ENCODE measurements around the gene TMEM17.

TMEM17 gene

DNA sequence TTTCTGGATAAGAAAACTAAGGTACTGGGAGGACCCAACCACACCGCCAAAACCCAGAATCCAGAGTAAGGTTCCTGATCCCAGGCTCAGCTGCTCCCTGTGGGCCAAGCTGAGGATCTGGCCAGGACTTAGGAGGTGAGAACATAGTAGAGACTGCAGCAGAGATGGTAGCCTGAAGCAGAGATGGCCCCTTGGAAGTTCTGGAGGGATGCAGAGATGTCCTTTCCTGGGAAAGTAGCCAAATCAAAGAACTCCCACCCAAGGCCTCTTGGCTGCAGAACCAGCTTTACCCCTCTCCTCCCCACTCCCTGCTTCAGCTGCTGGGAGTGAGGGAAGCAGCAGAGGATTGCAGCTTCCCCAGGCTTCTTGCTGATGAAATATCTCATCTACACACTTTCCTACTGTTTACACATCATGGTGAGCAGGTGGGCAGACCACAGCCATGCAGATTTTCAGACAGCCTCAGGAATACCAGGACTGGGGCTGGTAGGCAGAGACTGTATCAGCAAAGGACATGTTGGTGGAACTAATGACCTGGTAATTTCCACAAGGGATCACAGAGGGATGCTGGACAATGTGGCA is 32.7 kb downstream of the TMEM17 start:
- no peak for DNase-seq (ENCODE audit: low read depth, low spot score)
- H3K27me3 ChIP-seq (ENCODE audit: insufficient read depth, insufficient read length) = no peaks in the 10 kb centered on the region
- no peak overlapping the region for H3K4me3 ChIP-seq (ENCODE audit: insufficient read length, low read depth)

GRCh38 chr2:62472312-62472711 is 33.7 kb downstream of the TMEM17 start:
- DNase-seq (ENCODE audit: low read depth, low spot score) = no peak
- TF ChIP-seq YY1 (IDR thresholded peaks at IDR 0.05; ENCODE audit: insufficient read depth, insufficient read length) (no peak), ZNF274 (IDR thresholded peaks at IDR 0.05; ENCODE audit: low read depth, low read length) (no peak)
- no peaks in the 10 kb centered on the region for H3K36me3 ChIP-seq (ENCODE audit: insufficient read depth, insufficient read length, low read length)

More for the DNA sequence above, 32.7 kb downstream of the TMEM17 start:
- no peaks in the 10 kb centered on the region for H3K36me3 ChIP-seq (ENCODE audit: insufficient read depth, insufficient read length, low read length)
- H3K9me3 ChIP-seq (ENCODE audit: insufficient read depth, low read length) = no peaks in the 10 kb centered on the region
- H3K9ac ChIP-seq (ENCODE audit: insufficient read length, low read depth) = no peak overlapping the region
- TF ChIP-seq YY1 (IDR thresholded peaks at IDR 0.05; ENCODE audit: insufficient read depth, insufficient read length) = no peak
- TF ChIP-seq SUZ12 (IDR thresholded peaks at IDR 0.05; ENCODE audit: extremely low read depth, insufficient read depth, insufficient read length) = no peak
- no peak for TF ChIP-seq ZNF274 (IDR thresholded peaks at IDR 0.05; ENCODE audit: low read depth, low read length)
- H3K4me1 ChIP-seq (ENCODE audit: insufficient read depth, insufficient read length) = peaks cover 3% of the 10 kb centered on the region

DNA sequence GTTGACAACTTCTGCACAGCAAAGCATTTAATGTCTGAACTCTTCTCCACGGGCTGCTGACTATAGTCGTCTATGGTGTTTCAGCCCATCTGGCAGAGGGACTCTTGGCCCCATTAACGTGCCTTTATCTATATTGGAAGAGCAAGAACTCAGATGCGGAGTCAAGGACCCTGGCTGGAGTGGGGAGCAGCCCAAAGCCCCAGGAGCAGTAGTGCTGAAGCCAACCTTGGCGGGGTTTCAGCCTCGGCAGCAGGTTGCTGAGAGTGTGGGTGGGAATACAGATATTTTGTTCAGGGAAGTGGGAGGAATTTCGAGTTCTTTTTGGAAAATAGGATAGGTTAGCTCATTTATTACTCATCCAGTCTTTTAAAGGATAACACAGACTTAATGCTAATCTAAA is 34.2 kb downstream of the TMEM17 start:
- H3K4me3 ChIP-seq (ENCODE audit: insufficient read length, low read depth) = no peak overlapping the region
- H3K9me3 ChIP-seq (ENCODE audit: insufficient read depth, low read length) = no peaks in the 10 kb centered on the region
- TF ChIP-seq YY1 (IDR thresholded peaks at IDR 0.05; ENCODE audit: insufficient read depth, insufficient read length) = no peak
- no peak for TF ChIP-seq ZNF274 (IDR thresholded peaks at IDR 0.05; ENCODE audit: low read depth, low read length)
- no peak for TF ChIP-seq SUZ12 (IDR thresholded peaks at IDR 0.05; ENCODE audit: extremely low read depth, insufficient read depth, insufficient read length)
- H3K9ac ChIP-seq (ENCODE audit: insufficient read length, low read depth) = no peak overlapping the region
- no peaks in the 10 kb centered on the region for H3K27me3 ChIP-seq (ENCODE audit: insufficient read depth, insufficient read length)
- no peak for DNase-seq (ENCODE audit: low read depth, low spot score)
- H3K4me1 ChIP-seq (ENCODE audit: insufficient read depth, insufficient read length) = peaks cover 3% of the 10 kb centered on the region
- H3K36me3 ChIP-seq (ENCODE audit: insufficient read depth, insufficient read length, low read length) = no peaks in the 10 kb centered on the region

More at GRCh38 chr2:62472312-62472711, 33.7 kb downstream of the TMEM17 start:
- no peak overlapping the region for H3K4me3 ChIP-seq (ENCODE audit: insufficient read length, low read depth)
- no peak overlapping the region for H3K9ac ChIP-seq (ENCODE audit: insufficient read length, low read depth)
- peaks cover 3% of the 10 kb centered on the region for H3K4me1 ChIP-seq (ENCODE audit: insufficient read depth, insufficient read length)
- H3K27me3 ChIP-seq (ENCODE audit: insufficient read depth, insufficient read length) = no peaks in the 10 kb centered on the region
- H3K9me3 ChIP-seq (ENCODE audit: insufficient read depth, low read length) = no peaks in the 10 kb centered on the region

GRCh38 chr2:62471404-62471803 is 34.6 kb downstream of the TMEM17 start:
- TF ChIP-seq SUZ12 (IDR thresholded peaks at IDR 0.05; ENCODE audit: extremely low read depth, insufficient read depth, insufficient read length) (no peak), ZNF274 (IDR thresholded peaks at IDR 0.05; ENCODE audit: low read depth, low read length) (no peak), YY1 (IDR thresholded peaks at IDR 0.05; ENCODE audit: insufficient read depth, insufficient read length) (no peak)
- no peak overlapping the region for H3K4me3 ChIP-seq (ENCODE audit: insufficient read length, low read depth)

GRCh38 chr2:62469548-62469947 is 36.4 kb downstream of the TMEM17 start:
- Histone ChIP-seq H3K4me3 (ENCODE audit: insufficient read length, low read depth) (no peak overlapping the region), H3K9ac (ENCODE audit: insufficient read length, low read depth) (no peak overlapping the region), H3K27me3 (ENCODE audit: insufficient read depth, insufficient read length) (no peaks in the 10 kb centered on the region), H3K4me1 (ENCODE audit: insufficient read depth, insufficient read length) (no peaks in the 10 kb centered on the region), H3K9me3 (ENCODE audit: insufficient read depth, low read length) (no peaks in the 10 kb centered on the region), H3K36me3 (ENCODE audit: insufficient read depth, insufficient read length, low read length) (no peaks in the 10 kb centered on the region)
- no peak for DNase-seq (ENCODE audit: low read depth, low spot score)
- TF ChIP-seq ZNF274 (IDR thresholded peaks at IDR 0.05; ENCODE audit: low read depth, low read length) (no peak), YY1 (IDR thresholded peaks at IDR 0.05; ENCODE audit: insufficient read depth, insufficient read length) (no peak), SUZ12 (IDR thresholded peaks at IDR 0.05; ENCODE audit: extremely low read depth, insufficient read depth, insufficient read length) (no peak)

More at GRCh38 chr2:62471404-62471803, 34.6 kb downstream of the TMEM17 start:
- Histone ChIP-seq H3K9me3 (ENCODE audit: insufficient read depth, low read length) (no peaks in the 10 kb centered on the region), H3K27me3 (ENCODE audit: insufficient read depth, insufficient read length) (no peaks in the 10 kb centered on the region), H3K36me3 (ENCODE audit: insufficient read depth, insufficient read length, low read length) (no peaks in the 10 kb centered on the region), H3K9ac (ENCODE audit: insufficient read length, low read depth) (no peak overlapping the region), H3K4me1 (ENCODE audit: insufficient read depth, insufficient read length) (peaks cover 3% of the 10 kb centered on the region)
- no peak for DNase-seq (ENCODE audit: low read depth, low spot score)

GRCh38 chr2:62469114-62469513 is 36.9 kb downstream of the TMEM17 start:
- Histone ChIP-seq H3K9ac (ENCODE audit: insufficient read length, low read depth) (no peak overlapping the region), H3K27me3 (ENCODE audit: insufficient read depth, insufficient read length) (no peaks in the 10 kb centered on the region), H3K4me3 (ENCODE audit: insufficient read length, low read depth) (no peak overlapping the region), H3K36me3 (ENCODE audit: insufficient read depth, insufficient read length, low read length) (no peaks in the 10 kb centered on the region), H3K4me1 (ENCODE audit: insufficient read depth, insufficient read length) (peaks cover 2% of the 10 kb centered on the region), H3K9me3 (ENCODE audit: insufficient read depth, low read length) (no peaks in the 10 kb centered on the region)
- TF ChIP-seq ZNF274 (IDR thresholded peaks at IDR 0.05; ENCODE audit: low read depth, low read length) (no peak), YY1 (IDR thresholded peaks at IDR 0.05; ENCODE audit: insufficient read depth, insufficient read length) (no peak), SUZ12 (IDR thresholded peaks at IDR 0.05; ENCODE audit: extremely low read depth, insufficient read depth, insufficient read length) (no peak)
- no peak for DNase-seq (ENCODE audit: low read depth, low spot score)

- H3K9ac ChIP-seq (ENCODE audit: insufficient read length, low read depth) = no peak overlapping the region
- H3K4me3 ChIP-seq (ENCODE audit: insufficient read length, low read depth) = no peak overlapping the region
- H3K27me3 ChIP-seq (ENCODE audit: insufficient read depth, insufficient read length) = no peaks in the 10 kb centered on the region
- peaks cover 2% of the 10 kb centered on the region for H3K4me1 ChIP-seq (ENCODE audit: insufficient read depth, insufficient read length)
- H3K36me3 ChIP-seq (ENCODE audit: insufficient read depth, insufficient read length, low read length) = no peaks in the 10 kb centered on the region
- TF ChIP-seq YY1 (IDR thresholded peaks at IDR 0.05; ENCODE audit: insufficient read depth, insufficient read length) = no peak
- TF ChIP-seq ZNF274 (IDR thresholded peaks at IDR 0.05; ENCODE audit: low read depth, low read length) = no peak
- no peak for TF ChIP-seq SUZ12 (IDR thresholded peaks at IDR 0.05; ENCODE audit: extremely low read depth, insufficient read depth, insufficient read length)
- no peak for DNase-seq (ENCODE audit: low read depth, low spot score)
- H3K9me3 ChIP-seq (ENCODE audit: insufficient read depth, low read length) = no peaks in the 10 kb centered on the region
These were observed 38.3 kb downstream of the TMEM17 start for GRCh38 chr2:62467475-62468321.
